Keratinocyte (primary cell): ENCODE measurements around the gene SAMD5. TPM values are rescaled to one million over a fixed set of nuclear protein-coding genes. Genes with fewer than 3 reads are reported as not detected.

ENCODE experiments used
- DNase-seq: peaks from one replicate; pipeline ENCODE4 v3.0.0-alpha.2; 2011; ENCODE audit warnings: low read depth, missing footprints, low spot score
- FAIRE-seq: peaks from 2 replicates; lab custom pipeline; 2011; peaks lifted over from hg19 to GRCh38; lab: Jason Lieb, UNC
- H2AFZ ChIP-seq: 2 replicates; pipeline ENCODE4 v1.6.0; 2012; ENCODE audit warnings: low read length, control low read depth, inconsistent platforms; ENCODE audit not compliant: control insufficient read depth
- H3K27ac ChIP-seq: 2 replicates; pipeline ENCODE4 v1.5.1; 2011; ENCODE audit warnings: low read length; ENCODE audit not compliant: control insufficient read depth, insufficient read depth
- H3K27me3 ChIP-seq: 3 replicates; pipeline ENCODE4 v1.6.0; 2011; ENCODE audit warnings: low read length; ENCODE audit not compliant: control insufficient read depth, insufficient read depth; ENCODE audit errors: extremely low read depth
- H3K36me3 ChIP-seq, 2 experiments: 2 replicates in 1 of 2; 3 replicates in 1 of 2; pipeline ENCODE4 v1.5.1; 2011; ENCODE audit warnings: low read length in 2 of 2, mild to moderate bottlenecking in 1 of 2; ENCODE audit not compliant: control insufficient read depth in 2 of 2, insufficient read depth in 2 of 2; ENCODE audit errors: extremely low read depth in 1 of 2
- H3K4me1 ChIP-seq: 3 replicates; pipeline ENCODE4 v1.5.1; 2011; ENCODE audit warnings: low read length; ENCODE audit not compliant: control insufficient read depth, insufficient read depth; ENCODE audit errors: extremely low read depth
- H3K4me2 ChIP-seq: 3 replicates; pipeline ENCODE4 v1.6.0; 2011; ENCODE audit warnings: low read depth, low read length; ENCODE audit not compliant: control insufficient read depth, insufficient read depth; ENCODE audit errors: extremely low read depth
- H3K4me3 ChIP-seq, 3 experiments: fragments of 200-600 bp in 1 of 3; sonication (generic) in 1 of 3; 2 replicates in 2 of 3; 3 replicates in 1 of 3; pipeline ENCODE4 v1.5.1; 2011 to 2016; ENCODE audit warnings: low read length in 3 of 3, mild to moderate bottlenecking in 3 of 3, control low read depth in 2 of 3, inconsistent platforms in 1 of 3, low read depth in 1 of 3, mixed read lengths in 1 of 3, mixed run types in 1 of 3, moderate library complexity in 1 of 3; ENCODE audit not compliant: control insufficient read depth in 2 of 3, insufficient read depth in 2 of 3; ENCODE audit errors: extremely low read depth in 1 of 3
- H3K79me2 ChIP-seq: 2 replicates; pipeline ENCODE4 v1.6.0; 2012; ENCODE audit warnings: low read length; ENCODE audit not compliant: control insufficient read depth, insufficient read depth
- H3K9ac ChIP-seq: 3 replicates; pipeline ENCODE4 v1.6.0; 2011; ENCODE audit warnings: low read length; ENCODE audit not compliant: control insufficient read depth, insufficient read depth; ENCODE audit errors: extremely low read depth
- H3K9me1 ChIP-seq: 3 replicates; pipeline ENCODE4 v1.6.0; 2011; ENCODE audit warnings: low read length; ENCODE audit not compliant: control insufficient read depth, insufficient read depth; ENCODE audit errors: extremely low read depth
- H3K9me3 ChIP-seq: 2 replicates; pipeline ENCODE4 v1.5.1; 2012; ENCODE audit warnings: low read depth, low read length; ENCODE audit not compliant: control insufficient read depth
- H4K20me1 ChIP-seq: 3 replicates; pipeline ENCODE4 v1.6.0; 2011; ENCODE audit warnings: low read length; ENCODE audit not compliant: control insufficient read depth, insufficient read depth; ENCODE audit errors: extremely low read depth
- CTCF ChIP-seq, 3 experiments: IDR thresholded peaks in 1 of 3; conservative IDR thresholded peaks in 1 of 3; optimal IDR thresholded peaks in 1 of 3; 2 replicates in 2 of 3; 3 replicates in 1 of 3; pipeline versions ENCODE3 to v1.5.1; 2011; ENCODE audit warnings: low read length in 3 of 3, mild to moderate bottlenecking in 3 of 3, moderate library complexity in 2 of 3, control low read depth in 1 of 3, inconsistent platforms in 1 of 3; ENCODE audit not compliant: insufficient read depth in 2 of 3; ENCODE audit errors: extremely low read depth in 1 of 3
- EZH2 ChIP-seq: IDR thresholded peaks from one replicate; pipeline ENCODE4 v1.6.1; 2012; ENCODE audit warnings: inconsistent platforms, mild to moderate bottlenecking, low read length, moderate library complexity
- dilution Hi-C: fragments of 300-500 bp; cut with MboI; formaldehyde crosslinking; loops from one replicate; pipeline ENCODE4 v1.7.0; 2020; ENCODE audit warnings: low sequenced_read_pairs; ENCODE audit not compliant: extremely low pct_ligation_motif_present
- polyA plus RNA-seq, 5 experiments: library from polyadenylated mRNA; depleted of rRNA in 3 of 5; stranded (reverse) in 3 of 5; stranded (forward) in 1 of 5; unstranded in 1 of 5; fragments of >200 nt; gene quantifications; 1 replicate in 1 of 5; 2 replicates in 3 of 5; 3 replicates in 1 of 5; pipeline versions ENCODE4 v1.2.1 to v1.2.3, GENCODE V29; 2011 to 2012; ENCODE audit warnings: missing spikeins in 2 of 5, low read depth in 1 of 5, low replicate concordance in 1 of 5

SAMD5 gene
- polyA plus RNA-seq, 1 donor (not counting 4 experiments of a cell fraction or from before 2014, with no cell fraction given), result 1.2 TPM

- Histone ChIP-seq H3K79me2 (no peaks in the 10 kb centered on the region), H3K9ac (no peak overlapping the region), H3K4me1 (no peaks in the 10 kb centered on the region), H3K4me3 (no peak overlapping the region), H4K20me1 (no peaks in the 10 kb centered on the region), H3K9me3 (no peaks in the 10 kb centered on the region), H3K27ac (no peak overlapping the region), H3K4me2 (no peak overlapping the region), H3K9me1 (no peaks in the 10 kb centered on the region), H2AFZ (no peak overlapping the region), H3K36me3 (no peaks in the 10 kb centered on the region), H3K27me3 (no peaks in the 10 kb centered on the region)
- DNase-seq (no peak), FAIRE-seq (no peak)
- dilution Hi-C loops, result no loop called here
- no peak for TF ChIP-seq CTCF (optimal IDR thresholded peaks at IDR 0.05 in 1 of 3, IDR thresholded peaks at IDR 0.05 in 1 of 3, conservative IDR thresholded peaks at IDR 0.05 in 1 of 3; ENCODE audit: extremely low read depth in 1 of 3, insufficient read depth in 2 of 3, low read length in 3 of 3)
- no peak for TF ChIP-seq EZH2
These were observed 38.9 kb downstream of the SAMD5 start for GRCh38 chr6:147547369-147547902.

GRCh38 chr6:147548921-147549475, 40.5 kb downstream of the SAMD5 start:
- H4K20me1 ChIP-seq, result no peaks in the 10 kb centered on the region
- no peaks in the 10 kb centered on the region for H3K27me3 ChIP-seq
- no peak for FAIRE-seq
- H3K79me2 ChIP-seq, result no peaks in the 10 kb centered on the region
- H3K36me3 ChIP-seq, result no peaks in the 10 kb centered on the region
- no peak for TF ChIP-seq CTCF (optimal IDR thresholded peaks at IDR 0.05 in 1 of 3, IDR thresholded peaks at IDR 0.05 in 1 of 3, conservative IDR thresholded peaks at IDR 0.05 in 1 of 3; ENCODE audit: extremely low read depth in 1 of 3, insufficient read depth in 2 of 3, low read length in 3 of 3)
- no peak for TF ChIP-seq EZH2
- no peaks in the 10 kb centered on the region for H3K9me3 ChIP-seq
- H3K4me1 ChIP-seq, result no peaks in the 10 kb centered on the region
- dilution Hi-C loops, result no loop called here
- no peak for DNase-seq
- no peak overlapping the region for H3K9ac ChIP-seq
- no peak overlapping the region for H3K4me2 ChIP-seq
- H3K4me3 ChIP-seq, result no peak overlapping the region
- H3K9me1 ChIP-seq, result no peaks in the 10 kb centered on the region
- H2AFZ ChIP-seq, result no peak overlapping the region
- H3K27ac ChIP-seq, result no peak overlapping the region
